Measurements from ENCODE around the gene TMEM38A. TPM values are rescaled to one million over a fixed set of nuclear protein-coding genes. Genes with fewer than 3 reads are reported as not detected.
"Not testable (repeated sequence)": the region's sequence is repeated elsewhere in the genome, so short reads cannot be mapped to it uniquely, and the experiment has no call there.

Gene TMEM38A
- total and polyA plus RNA-seq, 7 donors: 1.2 to 7.5 (median 4.2) TPM

GRCh38 chr19:16714702-16715287 lies 53.9 kb downstream of the TMEM38A start:
- H3K27me3 ChIP-seq: no peaks in the 10 kb centered on the region
- no peak overlapping the region for H3K4me3 ChIP-seq
- TF ChIP-seq POLR2AphosphoS5 (IDR thresholded peaks at IDR 0.05): no peak
- TF ChIP-seq CTCF (IDR thresholded peaks at IDR 0.05): peak; percentile 35 to 69 (median 65)
- intact Hi-C loops (cut with DNase I): loop anchor here (5.0 to 10.0 kb wide), 2 partner anchors 60 to 118 kb away; no protein-coding TSS in a partner anchor
- peaks cover 0 to 4% (median 0%) of the 10 kb centered on the region in 4 donors for H3K4me1 ChIP-seq
- no peak overlapping the region for H3K27ac ChIP-seq
- WGBS, 2 donors: 10 to 22% methylated on average over 14 of the region's 14 CpGs
- no peaks in the 10 kb centered on the region for H3K36me3 ChIP-seq
- H3K9me3 ChIP-seq: no peaks in the 10 kb centered on the region
- no peak for DNase-seq

- TF ChIP-seq POLR2AphosphoS5 (IDR thresholded peaks at IDR 0.05) (no peak), CTCF (IDR thresholded peaks at IDR 0.05) (no peak), EP300 (IDR thresholded peaks at IDR 0.05) (no peak)
- no peak for DNase-seq
- Histone ChIP-seq H3K4me3 (no peak overlapping the region), H3K27ac (no peak overlapping the region), H3K36me3 (no peaks in the 10 kb centered on the region), H3K4me1 (peaks cover 0 to 8% (median 0%) of the 10 kb centered on the region in 4 donors), H3K9me3 (no peaks in the 10 kb centered on the region), H3K27me3 (no peaks in the 10 kb centered on the region)
- intact Hi-C loops (cut with DNase I): loop anchor here (5.0 to 10.0 kb wide), 2 partner anchors 59 to 117 kb away; no protein-coding TSS in a partner anchor
- WGBS, 2 donors: 66 to 68% methylated on average over 3 of the region's 3 CpGs
These were observed 54.7 kb downstream of the TMEM38A start for GRCh38 chr19:16715611-16716010.

- DNase-seq: no peak
- TF ChIP-seq CTCF (IDR thresholded peaks at IDR 0.05): no peak
- no peak for TF ChIP-seq POLR2A (IDR thresholded peaks at IDR 0.05)
- no peak for TF ChIP-seq POLR2AphosphoS5 (IDR thresholded peaks at IDR 0.05)
- TF ChIP-seq EP300 (IDR thresholded peaks at IDR 0.05): no peak
- 70 to 79% methylated on average over 7 of the region's 7 CpGs for WGBS, 2 donors
- H3K27me3 ChIP-seq: no peaks in the 10 kb centered on the region
- no peak overlapping the region for H3K27ac ChIP-seq
- H3K9me3 ChIP-seq: no peaks in the 10 kb centered on the region
- no peaks in the 10 kb centered on the region for H3K36me3 ChIP-seq
- no peak overlapping the region for H3K4me3 ChIP-seq
- intact Hi-C loops (cut with DNase I): no loop called here
- peaks cover 0 to 8% (median 0%) of the 10 kb centered on the region in 4 donors for H3K4me1 ChIP-seq
These were observed 60.1 kb downstream of the TMEM38A start for GRCh38 chr19:16721051-16721450.

GRCh38 chr19:16722591-16722990 lies 61.7 kb downstream of the TMEM38A start:
- no peak overlapping the region for H3K4me3 ChIP-seq
- H3K9me3 ChIP-seq: no peaks in the 10 kb centered on the region
- DNase-seq: no peak
- whole genome bisulfite sequencing, 2 donors: 76 to 85% methylated on average over 3 of the region's 3 CpGs
- intact Hi-C loops (cut with DNase I): no loop called here
- TF ChIP-seq POLR2AphosphoS5 (IDR thresholded peaks at IDR 0.05): no peak
- no peak for TF ChIP-seq CTCF (IDR thresholded peaks at IDR 0.05)
- TF ChIP-seq EP300 (IDR thresholded peaks at IDR 0.05): no peak
- no peak for TF ChIP-seq POLR2A (IDR thresholded peaks at IDR 0.05)
- H3K36me3 ChIP-seq: no peaks in the 10 kb centered on the region
- no peak overlapping the region for H3K27ac ChIP-seq
- H3K27me3 ChIP-seq: no peaks in the 10 kb centered on the region
- H3K4me1 ChIP-seq: peaks cover 0 to 8% (median 0%) of the 10 kb centered on the region in 4 donors

- intact Hi-C loops (cut with DNase I): no loop called here
- no peak for DNase-seq
- Histone ChIP-seq H3K4me1 (no peaks in the 10 kb centered on the region), H3K27me3 (no peaks in the 10 kb centered on the region), H3K36me3 (no peaks in the 10 kb centered on the region), H3K27ac (no peak overlapping the region), H3K9me3 (no peaks in the 10 kb centered on the region), H3K4me3 (no peak overlapping the region)
- no peak for TF ChIP-seq CTCF (IDR thresholded peaks at IDR 0.05)
- no peak for TF ChIP-seq EP300 (IDR thresholded peaks at IDR 0.05)
- no peak for TF ChIP-seq POLR2A (IDR thresholded peaks at IDR 0.05)
- no peak for TF ChIP-seq POLR2AphosphoS5 (IDR thresholded peaks at IDR 0.05)
- 44 to 74% methylated on average over 11 of the region's 11 CpGs for WGBS, 2 donors
These were observed 66.0 kb downstream of the TMEM38A start for GRCh38 chr19:16726916-16727315.

GRCh38 chr19:16735650-16736266 lies 74.8 kb downstream of the TMEM38A start:
- peaks cover 0 to 11% (median 2%) of the 10 kb centered on the region in 4 donors for H3K4me1 ChIP-seq
- H3K9me3 ChIP-seq; H3K27me3 ChIP-seq; DNase-seq; H3K36me3 ChIP-seq; intact Hi-C loops (cut with DNase I); H3K27ac ChIP-seq; H3K4me3 ChIP-seq: not testable (repeated sequence)
- 90 to 94% methylated on average over 4 of the region's 4 CpGs for WGBS, 2 donors

Data from sigmoid colon (tissue), 7 donors.